Epithelial cell of esophagus (primary cell): Measurements from ENCODE around the gene EPHA3.

ENCODE experiments used
- DNase-seq: peaks from one replicate; pipeline ENCODE4 v3.0.0; 2010; ENCODE audit warnings: low read depth
- H3K4me3 ChIP-seq: 2 replicates; pipeline ENCODE4 v1.5.1; 2011; ENCODE audit warnings: mild to moderate bottlenecking, low read length, control low read depth
- CTCF ChIP-seq: IDR thresholded peaks from 2 replicates; pipeline ENCODE4 v1.5.1; 2011; ENCODE audit warnings: low read depth, mild to moderate bottlenecking, low read length, control low read depth, inconsistent platforms; ENCODE audit not compliant: insufficient read depth; ENCODE audit errors: missing control alignments

Gene EPHA3

GRCh38 chr3:89184151-89184995, 77.0 kb downstream of the EPHA3 start:
- no peak for TF ChIP-seq CTCF
- DNase-seq: no peak
- no peak overlapping the region for H3K4me3 ChIP-seq

DNA sequence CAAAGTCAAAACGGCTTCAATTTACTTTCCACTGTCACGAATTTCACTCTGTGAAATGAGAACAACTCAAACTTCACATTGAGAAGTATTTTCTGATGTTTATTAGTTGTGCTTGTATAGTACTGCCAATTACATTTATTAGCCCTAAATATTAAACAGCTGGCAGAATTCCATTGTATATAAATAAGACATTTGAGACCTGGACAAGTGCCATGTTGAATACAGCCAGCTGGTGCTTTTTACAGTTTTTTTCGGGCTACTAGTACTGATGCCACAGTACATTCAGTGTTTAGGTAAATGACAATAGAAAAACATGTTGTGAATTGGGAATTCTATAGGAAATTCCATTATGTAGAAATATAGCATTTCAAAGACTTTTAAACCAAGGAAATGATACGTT, 79.0 kb downstream of the EPHA3 start:
- no peak overlapping the region for H3K4me3 ChIP-seq
- no peak for DNase-seq
- TF ChIP-seq CTCF: no peak

- H3K4me3 ChIP-seq: no peak overlapping the region
- no peak for DNase-seq
- no peak for TF ChIP-seq CTCF
Observed at GRCh38 chr3:89198591-89198990, 91.2 kb downstream of the EPHA3 start.

DNA sequence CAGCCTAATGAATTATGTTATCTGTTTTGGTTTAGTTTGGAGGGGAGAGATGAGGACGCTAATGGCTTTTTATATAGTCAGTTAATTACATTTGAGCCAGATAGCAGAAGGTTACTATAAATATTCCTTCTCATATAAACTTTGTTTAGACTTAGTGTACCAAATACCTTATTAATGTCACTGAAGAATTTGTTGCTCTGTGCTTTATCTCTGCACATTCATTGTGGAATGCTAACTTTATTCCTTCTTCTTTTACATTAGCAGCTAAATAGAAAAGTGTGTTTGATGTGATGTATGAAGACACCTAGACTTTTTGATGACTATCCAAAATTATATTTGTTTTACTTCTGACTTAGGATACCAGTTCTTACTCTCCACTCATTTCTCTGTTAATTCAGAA, 105.2 kb downstream of the EPHA3 start:
- no peak overlapping the region for H3K4me3 ChIP-seq
- DNase-seq: no peak
- TF ChIP-seq CTCF: no peak

- no peak overlapping the region for H3K4me3 ChIP-seq
- TF ChIP-seq CTCF: no peak
- DNase-seq: no peak
Observed at GRCh38 chr3:89216016-89216739, 108.8 kb downstream of the EPHA3 start.

GRCh38 chr3:89217148-89217685, 109.8 kb downstream of the EPHA3 start:
- TF ChIP-seq CTCF: no peak
- H3K4me3 ChIP-seq: no peak overlapping the region
- DNase-seq: no peak
